Right forelimb (tissue), 1 donor: ENCODE results near the gene TRAFD1.
"Not testable (repeated sequence)": the region's sequence is repeated elsewhere in the genome, so short reads cannot be mapped to it uniquely, and the experiment has no call there.

Experiments used
- DNase-seq: peaks from one replicate; pipeline ENCODE4 v3.0.0-alpha.2; 2018

The TRAFD1 gene

GRCh38 chr12:112125250-112125999, at the start of gene TRAFD1:
TRAFD1 (plus strand) TSS chr12:112125560; CDS start chr12:112130523, 4,963 bp downstream.
- peak; percentile 99 for DNase-seq

GRCh38 chr12:112087055-112087850, 38.1 kb upstream of the TRAFD1 start:
- DNase-seq = no peak

- DNase-seq = no peak
These were observed 37.5 kb upstream of the TRAFD1 start for GRCh38 chr12:112087851-112088250.

- DNase-seq = no peak
These were observed 33.8 kb upstream of the TRAFD1 start for GRCh38 chr12:112091563-112091962.

GRCh38 chr12:112096070-112096469, 29.3 kb upstream of the TRAFD1 start:
- no peak for DNase-seq

- no peak for DNase-seq
These were observed 28.7 kb upstream of the TRAFD1 start for GRCh38 chr12:112096667-112097066.

- DNase-seq = no peak
These were observed 27.7 kb upstream of the TRAFD1 start for GRCh38 chr12:112097641-112098040.

GRCh38 chr12:112100500-112100899, 24.9 kb upstream of the TRAFD1 start:
- DNase-seq = not testable (repeated sequence)

DNA sequence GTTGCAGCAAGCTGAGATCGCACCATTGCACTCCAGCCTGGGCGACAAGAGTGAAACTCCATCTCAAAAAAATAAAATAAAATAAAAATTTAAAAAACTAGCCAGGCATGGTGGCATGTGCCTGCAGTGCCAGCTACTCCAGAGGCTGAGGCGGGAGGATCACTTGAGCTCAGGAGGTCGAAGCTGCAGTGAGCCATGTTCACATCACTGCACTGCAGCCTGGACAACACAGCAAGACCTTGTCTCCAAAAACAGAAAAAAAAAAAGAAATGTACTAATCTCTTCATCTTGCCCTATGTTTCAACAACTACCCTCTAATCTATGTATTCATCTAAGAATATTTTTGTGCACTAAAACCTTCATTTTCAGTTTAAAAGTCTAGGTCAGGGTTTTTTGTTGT, 23.2 kb upstream of the TRAFD1 start:
- DNase-seq = no peak

GRCh38 chr12:112102746-112103145, 22.6 kb upstream of the TRAFD1 start:
- DNase-seq = not testable (repeated sequence)

GRCh38 chr12:112103758-112104503, 21.4 kb upstream of the TRAFD1 start:
- DNase-seq = no peak

- no peak for DNase-seq
These were observed 19.5 kb upstream of the TRAFD1 start for GRCh38 chr12:112105891-112106290.

GRCh38 chr12:112107306-112108201, 17.8 kb upstream of the TRAFD1 start:
- DNase-seq = peak; percentile 56

DNA sequence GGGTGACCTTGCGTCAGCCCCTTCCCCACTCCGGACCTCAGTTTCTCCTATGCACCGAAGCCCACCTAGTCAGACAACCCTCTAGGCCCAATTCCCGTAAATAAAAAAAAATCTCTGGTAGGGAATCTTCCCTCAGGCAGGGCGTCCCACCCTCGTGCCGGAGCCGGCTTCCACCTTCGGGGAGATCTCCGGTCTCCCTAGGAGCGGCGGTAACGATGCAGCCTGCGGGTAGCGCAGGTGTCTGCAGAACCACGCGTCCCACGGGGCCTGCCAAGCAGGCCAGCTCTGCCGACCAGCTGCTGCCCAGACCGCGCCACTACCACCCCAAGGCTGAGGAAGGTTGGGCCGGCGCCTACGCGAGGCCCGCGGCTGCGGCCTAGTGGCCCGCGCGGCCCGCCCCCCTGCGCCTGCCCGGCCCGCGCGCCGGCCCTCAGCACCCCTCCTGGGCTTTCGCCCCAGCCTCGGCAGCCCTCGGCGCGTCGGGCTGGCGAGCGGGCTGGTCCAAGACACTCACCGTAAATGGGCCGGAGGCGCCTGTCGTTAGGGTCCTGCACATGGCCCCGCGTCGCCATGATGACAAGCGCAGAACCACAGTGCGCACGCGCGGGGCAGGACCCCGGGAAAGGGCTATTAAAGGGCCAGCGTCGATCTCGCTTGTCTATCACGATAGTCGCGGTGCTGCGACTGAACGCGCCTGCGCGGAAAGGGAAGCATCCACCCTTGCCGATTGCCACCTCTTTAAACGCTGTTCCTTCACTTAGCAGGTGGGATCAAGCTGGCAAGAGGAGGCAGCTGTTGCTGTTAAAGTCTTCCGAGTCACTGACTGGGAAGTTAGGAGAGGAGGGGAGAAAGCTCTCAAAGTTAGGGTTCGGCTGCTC, 16.9 kb upstream of the TRAFD1 start, which contains the start of gene NAA25:
NAA25 (minus strand) TSS at position 582 of the 878 bp plus-strand sequence; CDS start at position 572, 10 bp downstream.
- DNase-seq = peak; percentile 93

- DNase-seq = not testable (repeated sequence)
These were observed 14.3 kb upstream of the TRAFD1 start for GRCh38 chr12:112110787-112111662.

GRCh38 chr12:112111931-112112330, 13.4 kb upstream of the TRAFD1 start:
- DNase-seq = no peak

GRCh38 chr12:112112409-112113133, 12.8 kb upstream of the TRAFD1 start:
- no peak for DNase-seq

DNA sequence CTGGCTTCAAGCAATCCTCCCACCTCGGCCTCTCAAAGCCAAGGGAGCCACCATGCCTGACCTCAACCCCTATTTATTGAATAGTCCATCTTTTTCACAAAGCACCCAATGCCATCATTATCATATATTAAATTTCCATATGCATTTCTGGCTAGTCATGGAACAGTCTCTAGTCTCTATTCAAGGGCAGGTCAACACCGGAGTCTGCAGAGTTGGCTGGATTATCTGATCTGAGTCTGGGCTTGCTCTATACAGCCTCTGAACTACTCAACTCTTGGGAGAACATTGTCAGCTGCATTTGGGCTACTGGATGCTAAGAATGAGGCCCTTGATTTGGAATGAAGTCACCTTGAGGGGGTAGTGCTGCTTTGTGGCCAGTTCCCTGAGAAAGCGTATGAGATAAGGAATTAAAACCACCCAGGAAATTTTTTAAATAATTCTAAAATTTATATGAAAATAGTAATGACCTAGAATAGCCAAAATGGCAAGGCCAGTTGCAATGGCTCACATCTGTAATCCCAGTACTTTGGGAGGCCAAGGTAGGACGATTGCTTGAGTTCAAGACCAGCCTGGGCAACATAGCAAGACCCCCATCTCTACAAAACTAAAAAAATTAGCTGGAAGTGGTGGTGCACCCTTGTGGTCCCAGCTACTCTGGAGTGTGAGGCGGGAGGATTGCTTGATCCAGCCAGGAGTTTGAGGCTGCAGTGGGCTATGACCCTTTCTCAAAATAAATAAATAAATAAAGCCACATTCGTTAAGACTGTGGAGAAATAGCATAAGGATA, 9.9 kb upstream of the TRAFD1 start:
- DNase-seq = no peak
